SH-SY5Y (cell line): ENCODE measurements around the gene SDHAF1.

ENCODE experiments used
- GATA2 ChIP-seq: IDR thresholded peaks from 2 replicates; pipeline ENCODE4 v1.6.1; 2011; ENCODE audit warnings: mild to moderate bottlenecking, low read depth, low read length
- GATA3 ChIP-seq: IDR thresholded peaks from 2 replicates; pipeline ENCODE4 v1.6.1; 2011; ENCODE audit warnings: low read depth, mild to moderate bottlenecking, low read length, moderate library complexity

DNA sequence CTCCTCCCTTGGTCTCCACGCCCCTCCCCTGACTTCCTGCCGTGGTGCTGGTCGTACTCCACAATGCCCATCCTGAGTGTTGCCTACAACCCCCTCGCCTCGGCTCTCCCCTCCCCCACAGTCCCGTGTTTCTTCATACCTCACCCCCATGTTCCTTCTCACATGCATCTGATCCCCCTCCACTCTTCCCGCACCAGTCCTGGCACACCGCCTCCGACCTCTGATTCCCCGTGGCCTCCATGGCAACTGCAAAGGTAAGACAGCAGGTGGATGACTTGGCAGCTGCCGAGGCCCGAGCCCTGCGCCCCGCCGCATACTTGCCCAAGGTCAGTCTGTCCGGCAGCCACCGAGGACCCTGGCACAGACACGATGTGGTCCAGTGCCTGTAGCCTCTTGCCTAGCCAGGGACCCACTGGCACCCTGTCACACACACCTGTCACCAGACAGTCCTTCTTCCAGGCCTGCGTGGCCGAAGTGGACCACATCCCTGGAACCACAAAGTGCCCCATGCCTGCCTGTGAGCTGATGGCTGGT is 16.1 kb upstream of the SDHAF1 start:
- TF ChIP-seq GATA2 (no peak), GATA3 (no peak)
